Stimulated activated naive CD8-positive, alpha-beta T cell treated with anti-CD3 and anti-CD28 coated beads, Interleukin-15, Interleukin-2, amounts not matched to agents 100 ng/mL and 50 ng/mL, for 24 hours (primary cell): ENCODE measurements around the gene SYTL1.

Source experiments
- H3K27ac Mint-ChIP-seq: one replicate; pipeline ENCODE4 v1.8.0; 2021; ENCODE audit warnings: mild to moderate bottlenecking, mixed read lengths
- H3K27me3 Mint-ChIP-seq: one replicate; pipeline ENCODE4 v1.8.0; 2021; ENCODE audit warnings: mixed read lengths
- H3K36me3 Mint-ChIP-seq: one replicate; pipeline ENCODE4 v1.8.0; 2021; ENCODE audit warnings: low read depth, mixed read lengths
- H3K4me1 Mint-ChIP-seq: one replicate; pipeline ENCODE4 v1.8.0; 2021; ENCODE audit warnings: low read depth, mixed read lengths
- H3K4me3 Mint-ChIP-seq: one replicate; pipeline ENCODE4 v1.8.0; 2021; ENCODE audit warnings: mild to moderate bottlenecking, mixed read lengths
- H3K9me3 Mint-ChIP-seq: one replicate; pipeline ENCODE4 v1.8.0; 2021; ENCODE audit warnings: mixed read lengths

The SYTL1 gene

GRCh38 chr1:27332536-27333281, 9.1 kb upstream of the SYTL1 start:
- Mint-ChIP-seq H3K27ac (no peak overlapping the region), H3K4me3 (no peak overlapping the region), H3K9me3 (no peaks in the 10 kb centered on the region), H3K27me3 (no peaks in the 10 kb centered on the region), H3K36me3 (peaks cover 48% of the 10 kb centered on the region), H3K4me1 (peaks cover 25% of the 10 kb centered on the region)

DNA sequence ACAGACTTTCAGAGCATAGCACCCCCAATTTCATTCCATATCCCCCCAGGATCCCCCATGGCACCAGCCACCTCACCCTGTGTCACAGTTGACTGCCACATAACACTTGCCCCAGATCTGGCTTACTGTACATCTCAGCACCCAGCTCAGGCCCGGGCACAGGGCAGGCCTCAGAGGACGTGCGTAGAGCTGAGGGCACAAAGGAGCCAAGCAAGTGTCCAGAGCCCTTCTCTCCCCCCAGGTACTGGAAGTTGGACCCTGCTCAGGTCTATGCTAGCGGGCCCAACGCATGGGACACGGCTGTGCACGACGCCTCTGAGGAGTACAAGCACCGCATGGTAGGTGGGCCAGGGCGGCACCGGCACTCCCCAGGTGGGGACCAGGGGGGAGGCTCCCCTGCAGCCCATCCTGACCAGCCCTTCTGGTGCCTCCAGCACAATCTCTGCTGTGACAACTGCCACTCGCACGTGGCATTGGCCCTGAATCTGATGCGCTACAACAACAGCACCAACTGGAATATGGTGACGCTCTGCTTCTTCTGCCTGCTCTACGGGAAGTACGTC, 8.0 kb upstream of the SYTL1 start:
- peaks cover 41% of the 10 kb centered on the region for H3K36me3 Mint-ChIP-seq
- H3K4me1 Mint-ChIP-seq = peaks cover 15% of the 10 kb centered on the region
- H3K4me3 Mint-ChIP-seq = no peak overlapping the region
- no peaks in the 10 kb centered on the region for H3K27me3 Mint-ChIP-seq
- H3K27ac Mint-ChIP-seq = no peak overlapping the region
- H3K9me3 Mint-ChIP-seq = no peaks in the 10 kb centered on the region

DNA sequence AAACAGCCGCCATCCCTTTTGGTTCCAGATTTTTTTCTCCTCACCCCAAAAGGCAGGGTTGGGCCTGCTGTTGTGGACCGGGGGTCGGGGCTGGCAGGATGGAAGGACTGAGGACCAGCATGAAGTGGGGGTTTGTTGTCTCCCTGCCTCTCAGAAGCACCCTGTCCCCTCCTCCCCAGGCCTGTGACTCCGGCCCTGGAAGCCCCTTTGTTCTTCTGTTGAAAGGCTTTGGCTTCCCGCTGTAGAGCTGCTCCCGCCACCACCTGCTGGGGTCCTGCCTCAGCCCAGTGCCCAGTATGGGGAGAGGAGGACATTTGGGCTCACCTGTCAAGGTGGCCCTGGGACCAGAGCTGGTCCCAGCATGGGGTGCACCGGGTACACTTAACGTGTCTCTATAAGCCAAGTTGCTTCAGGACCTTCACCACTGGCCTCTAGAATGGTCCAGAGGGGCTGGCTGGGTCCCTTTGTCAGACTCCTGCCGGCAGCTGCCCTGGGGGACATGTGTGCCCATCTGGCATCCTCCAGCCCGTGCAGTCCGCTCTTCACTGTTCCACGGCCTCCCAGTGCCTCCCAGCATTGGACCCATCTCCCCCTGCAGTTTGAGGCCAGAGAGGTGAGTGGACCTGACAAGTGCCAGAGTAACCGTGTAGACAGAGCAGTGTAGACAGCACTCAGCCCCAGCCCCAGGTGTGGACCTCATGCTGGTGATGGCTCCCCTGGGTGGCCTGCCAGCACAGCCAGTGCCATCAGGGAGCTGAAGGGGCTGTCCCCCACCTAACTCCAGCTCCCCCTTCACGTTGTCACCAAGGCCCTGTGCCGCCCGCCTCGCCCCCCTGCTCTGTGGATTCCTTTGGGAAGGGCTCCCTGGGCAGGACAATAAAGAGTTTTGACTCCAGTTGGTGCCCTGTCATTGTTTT, 6.1 kb upstream of the SYTL1 start:
- no peaks in the 10 kb centered on the region for H3K9me3 Mint-ChIP-seq
- no peak overlapping the region for H3K4me3 Mint-ChIP-seq
- H3K36me3 Mint-ChIP-seq = peaks cover 29% of the 10 kb centered on the region
- peaks cover 25% of the 10 kb centered on the region for H3K4me1 Mint-ChIP-seq
- no peak overlapping the region for H3K27ac Mint-ChIP-seq
- no peaks in the 10 kb centered on the region for H3K27me3 Mint-ChIP-seq

DNA sequence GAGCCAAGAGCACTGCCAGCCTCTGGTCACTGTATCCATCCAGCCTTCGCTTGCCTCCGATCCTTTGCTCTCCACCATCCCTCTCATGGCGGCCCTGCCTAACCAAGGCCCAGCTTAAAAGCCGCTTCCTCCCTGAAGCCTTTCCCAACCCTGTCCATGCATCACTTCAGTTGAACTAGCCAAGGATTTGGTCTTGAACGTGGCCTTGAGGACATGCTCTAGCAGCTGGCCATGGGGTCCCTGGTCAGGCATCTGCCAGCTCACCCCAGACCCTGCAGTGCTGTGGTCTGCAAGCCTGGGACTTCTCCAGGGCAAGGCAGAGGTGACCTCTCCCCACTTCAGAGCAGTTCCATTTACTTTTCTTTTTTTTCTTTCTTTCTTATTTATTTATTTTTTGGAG, 5.1 kb upstream of the SYTL1 start:
- no peak overlapping the region for H3K27ac Mint-ChIP-seq
- peaks cover 32% of the 10 kb centered on the region for H3K4me1 Mint-ChIP-seq
- H3K27me3 Mint-ChIP-seq = no peaks in the 10 kb centered on the region
- no peaks in the 10 kb centered on the region for H3K9me3 Mint-ChIP-seq
- H3K4me3 Mint-ChIP-seq = no peak overlapping the region
- peaks cover 29% of the 10 kb centered on the region for H3K36me3 Mint-ChIP-seq

DNA sequence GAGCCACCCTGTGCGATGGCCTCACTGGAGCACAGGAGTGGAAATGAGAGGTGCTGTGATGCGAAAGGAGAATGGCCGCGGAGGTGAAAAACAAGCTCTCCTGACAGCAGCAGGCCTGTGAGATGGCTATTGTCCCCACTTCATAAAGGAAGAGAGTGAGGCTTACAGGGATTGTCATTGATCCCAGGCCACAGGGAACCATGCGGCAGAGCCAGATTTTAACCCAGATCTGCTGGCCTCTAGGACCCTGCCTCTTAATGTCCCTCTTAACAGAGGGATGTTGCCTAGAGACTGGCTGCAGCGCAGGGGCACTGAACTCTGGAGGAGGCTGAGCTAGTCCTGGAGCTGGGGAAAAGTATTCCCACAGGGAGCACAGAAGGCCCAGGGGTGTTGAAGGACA, 3.1 kb upstream of the SYTL1 start:
- Mint-ChIP-seq H3K27me3 (no peaks in the 10 kb centered on the region), H3K36me3 (peaks cover 24% of the 10 kb centered on the region), H3K4me1 (peaks cover 49% of the 10 kb centered on the region), H3K9me3 (no peaks in the 10 kb centered on the region), H3K27ac (peak overlapping the region; percentile 17), H3K4me3 (no peak overlapping the region)

DNA sequence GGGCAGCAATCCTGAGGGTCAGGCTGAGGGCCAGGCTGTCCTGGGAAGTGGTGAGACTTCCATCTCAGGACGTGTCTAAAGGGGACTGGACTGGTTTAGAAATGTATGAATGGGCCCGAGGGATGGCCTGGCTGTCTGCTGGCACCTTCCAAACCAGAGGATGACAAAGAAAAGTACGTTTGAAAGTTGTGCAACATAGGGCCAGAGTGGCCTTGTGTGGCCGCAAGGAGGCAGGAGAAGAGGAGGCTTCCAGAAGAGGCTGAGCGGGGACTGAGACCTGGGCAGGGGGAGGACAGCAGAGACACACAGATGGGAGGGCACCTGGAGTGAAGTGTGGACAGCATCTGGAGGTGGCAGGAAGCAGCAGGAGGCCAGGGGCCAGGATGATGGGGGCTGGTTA, 2.6 kb upstream of the SYTL1 start:
- Mint-ChIP-seq H3K36me3 (peaks cover 19% of the 10 kb centered on the region), H3K4me1 (peaks cover 54% of the 10 kb centered on the region), H3K27ac (peak overlapping the region; percentile 26), H3K9me3 (no peaks in the 10 kb centered on the region), H3K4me3 (no peak overlapping the region), H3K27me3 (no peaks in the 10 kb centered on the region)

DNA sequence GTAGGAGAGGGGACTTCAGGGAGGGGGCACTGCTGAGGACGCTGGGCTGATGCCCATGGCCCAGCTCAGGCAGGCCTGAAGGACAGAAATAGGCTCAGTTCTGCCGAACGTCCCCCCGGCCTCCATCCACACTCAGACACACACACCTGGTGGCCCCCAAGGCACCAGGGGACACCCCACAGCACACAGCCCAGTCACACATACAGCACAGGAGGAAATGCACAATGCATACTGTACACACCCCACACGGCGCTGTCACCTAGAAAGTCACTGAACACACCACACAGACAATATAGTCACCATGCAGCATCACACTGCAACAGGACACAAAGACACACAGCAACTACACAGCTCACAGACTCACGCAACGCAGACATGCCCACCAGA, 562 bp downstream of the SYTL1 start:
- H3K9me3 Mint-ChIP-seq = no peaks in the 10 kb centered on the region
- peaks cover 3% of the 10 kb centered on the region for H3K36me3 Mint-ChIP-seq
- H3K4me1 Mint-ChIP-seq = peaks cover 62% of the 10 kb centered on the region
- peak overlapping the region; percentile 87 for H3K27ac Mint-ChIP-seq
- no peaks in the 10 kb centered on the region for H3K27me3 Mint-ChIP-seq
- H3K4me3 Mint-ChIP-seq = peak overlapping the region; percentile 87

- H3K27ac Mint-ChIP-seq = peak overlapping the region; percentile 87
- peaks cover 3% of the 10 kb centered on the region for H3K36me3 Mint-ChIP-seq
- H3K27me3 Mint-ChIP-seq = no peaks in the 10 kb centered on the region
- H3K4me3 Mint-ChIP-seq = peak overlapping the region; percentile 87
- H3K9me3 Mint-ChIP-seq = no peaks in the 10 kb centered on the region
- peaks cover 62% of the 10 kb centered on the region for H3K4me1 Mint-ChIP-seq
Observed at GRCh38 chr1:27342778-27343638, 1.2 kb downstream of the SYTL1 start.

- Mint-ChIP-seq H3K27ac (peak overlapping the region; percentile 87), H3K4me1 (peaks cover 62% of the 10 kb centered on the region), H3K27me3 (no peaks in the 10 kb centered on the region), H3K36me3 (peaks cover 3% of the 10 kb centered on the region), H3K9me3 (no peaks in the 10 kb centered on the region), H3K4me3 (peak overlapping the region; percentile 87)
Observed at GRCh38 chr1:27343639-27344025, 1.8 kb downstream of the SYTL1 start.

DNA sequence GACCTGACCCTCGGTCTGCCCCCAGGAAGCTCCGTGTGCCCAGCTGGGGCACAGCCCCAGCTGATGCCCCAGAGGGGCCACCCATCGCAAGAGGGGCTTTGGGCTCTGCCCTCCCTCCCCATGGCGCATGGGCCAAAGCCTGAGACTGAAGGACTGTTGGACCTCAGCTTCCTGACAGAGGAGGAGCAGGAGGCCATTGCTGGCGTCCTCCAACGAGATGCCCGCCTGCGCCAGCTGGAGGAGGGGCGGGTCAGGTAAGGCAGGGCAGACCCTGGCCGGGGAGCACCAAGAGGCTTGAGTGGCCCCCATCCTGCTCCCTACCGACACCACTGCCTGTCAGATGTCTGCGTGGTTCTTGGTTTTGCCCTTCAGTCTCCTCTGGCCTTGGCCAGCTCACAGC, 3.5 kb downstream of the SYTL1 start:
- H3K27ac Mint-ChIP-seq = no peak overlapping the region
- H3K4me1 Mint-ChIP-seq = peaks cover 50% of the 10 kb centered on the region
- H3K27me3 Mint-ChIP-seq = no peaks in the 10 kb centered on the region
- no peak overlapping the region for H3K4me3 Mint-ChIP-seq
- H3K36me3 Mint-ChIP-seq = peaks cover 3% of the 10 kb centered on the region
- H3K9me3 Mint-ChIP-seq = no peaks in the 10 kb centered on the region

DNA sequence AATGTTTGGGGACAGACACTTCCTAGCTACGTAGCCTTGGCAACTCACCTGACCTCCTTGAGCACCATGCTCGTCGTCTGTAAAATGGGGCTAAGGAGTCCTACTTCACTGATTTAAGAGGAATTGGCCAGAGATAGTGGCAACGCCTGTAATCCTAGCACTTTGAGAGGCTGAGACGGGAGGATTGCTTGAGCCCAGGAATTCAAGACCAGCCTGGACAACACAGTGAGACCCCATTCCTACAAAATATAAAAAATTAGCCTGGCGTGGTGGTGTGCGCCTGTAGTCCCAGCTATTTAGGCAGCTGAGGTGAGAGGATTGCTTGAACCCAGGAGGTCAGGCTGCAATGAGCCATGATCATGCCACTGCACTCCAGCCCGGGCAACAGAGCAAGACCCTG, 4.5 kb downstream of the SYTL1 start:
- peaks cover 39% of the 10 kb centered on the region for H3K4me1 Mint-ChIP-seq
- no peak overlapping the region for H3K4me3 Mint-ChIP-seq
- no peaks in the 10 kb centered on the region for H3K9me3 Mint-ChIP-seq
- peak overlapping the region; percentile 14 for H3K27ac Mint-ChIP-seq
- peaks cover 3% of the 10 kb centered on the region for H3K36me3 Mint-ChIP-seq
- H3K27me3 Mint-ChIP-seq = no peaks in the 10 kb centered on the region

DNA sequence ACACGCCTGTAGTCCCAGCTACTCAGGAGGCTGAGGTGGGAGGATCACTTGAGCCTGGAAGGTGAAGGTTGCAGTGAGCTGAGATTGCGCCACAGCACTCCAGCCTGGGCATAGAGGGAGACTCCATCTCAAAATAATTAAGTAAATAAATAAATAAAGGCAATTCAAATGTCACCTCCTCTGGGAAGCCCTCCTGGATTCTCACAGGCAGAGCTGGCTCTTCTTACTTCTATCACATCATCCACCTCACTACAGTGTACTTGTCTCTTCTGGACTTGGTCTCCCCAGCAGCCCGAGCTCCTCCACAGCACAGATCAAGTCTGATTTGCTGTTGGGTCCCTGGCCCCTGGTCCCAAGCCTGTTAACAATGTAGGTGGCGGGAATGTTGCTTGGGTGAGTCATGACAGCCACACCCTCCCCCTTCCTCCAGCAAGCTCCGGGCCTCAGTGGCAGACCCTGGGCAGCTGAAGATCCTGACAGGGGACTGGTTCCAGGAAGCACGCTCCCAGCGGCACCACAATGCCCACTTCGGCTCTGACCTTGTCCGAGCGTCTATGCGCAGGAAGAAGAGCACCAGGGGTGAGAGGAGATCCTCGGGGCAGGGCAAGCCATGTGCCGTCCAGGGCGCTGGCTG, 5.3 kb downstream of the SYTL1 start:
- peaks cover 3% of the 10 kb centered on the region for H3K36me3 Mint-ChIP-seq
- H3K4me3 Mint-ChIP-seq = no peak overlapping the region
- peaks cover 33% of the 10 kb centered on the region for H3K4me1 Mint-ChIP-seq
- H3K9me3 Mint-ChIP-seq = no peaks in the 10 kb centered on the region
- H3K27ac Mint-ChIP-seq = no peak overlapping the region
- no peaks in the 10 kb centered on the region for H3K27me3 Mint-ChIP-seq

- H3K4me1 Mint-ChIP-seq = peaks cover 13% of the 10 kb centered on the region
- H3K9me3 Mint-ChIP-seq = no peaks in the 10 kb centered on the region
- H3K27me3 Mint-ChIP-seq = no peaks in the 10 kb centered on the region
- peaks cover 3% of the 10 kb centered on the region for H3K36me3 Mint-ChIP-seq
- H3K4me3 Mint-ChIP-seq = no peak overlapping the region
- H3K27ac Mint-ChIP-seq = no peak overlapping the region
Observed at GRCh38 chr1:27348861-27349783, 7.3 kb downstream of the SYTL1 start.
